Measurements from ENCODE around the gene ASTN1. TPM values are rescaled to one million over a fixed set of nuclear protein-coding genes. Genes with fewer than 3 reads are reported as not detected.

Gene ASTN1
- total and polyA plus RNA-seq, 9 of the 15 experiments (the other 6 are each of a cell fraction or from before 2014, with no cell fraction given), result 0.05 to 0.22 (median 0.18) TPM

DNA sequence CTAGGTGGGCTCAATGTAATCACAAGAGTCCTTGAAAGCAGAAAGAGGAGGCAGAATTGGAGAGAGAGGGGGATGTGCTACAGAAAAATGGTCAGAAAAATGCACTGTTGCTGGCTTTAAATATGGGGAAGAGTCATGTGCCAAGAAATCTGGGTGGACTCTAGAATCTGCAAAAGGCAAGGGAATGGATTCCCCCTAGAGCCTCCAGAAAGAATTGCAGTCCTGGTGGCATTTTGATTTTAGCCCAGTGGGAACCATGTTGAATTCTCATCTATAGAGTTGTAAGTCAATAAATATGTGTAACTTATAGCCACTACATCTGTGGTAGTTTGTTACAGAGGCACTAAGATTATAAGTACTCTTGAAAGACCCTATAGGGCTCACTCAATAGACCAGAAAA is 210.3 kb downstream of the ASTN1 start:
- H3K4me1 ChIP-seq (replicated peaks in 1 of 2; ENCODE audit: control insufficient read depth in 2 of 2, insufficient read depth in 2 of 2, low read length in 2 of 2), result no peaks in the 10 kb centered on the region
- intact Hi-C loops (cut with micrococcal nuclease) (no loop called here), in situ Hi-C loops (cut with MboI) (no loop called here)
- peak; percentile 49 for FAIRE-seq
- H3K9ac ChIP-seq (ENCODE audit: insufficient read depth in 1 of 2, low read depth in 2 of 2, low read length in 2 of 2), result no peak overlapping the region
- no TSS peak for BruUV-seq (replicated peaks)
- H2AFZ ChIP-seq (ENCODE audit: low read depth, low read length), result no peak overlapping the region
- no peaks in the 10 kb centered on the region for H3K9me3 ChIP-seq (replicated peaks; ENCODE audit: control insufficient read depth, insufficient read depth, low read depth, low read length)
- no peaks in the 10 kb centered on the region for H4K20me1 ChIP-seq (replicated peaks; ENCODE audit: control insufficient read depth, insufficient read depth, low read length)
- POLR2A ChIA-PET, result interaction anchor here (0.7 kb wide), 1 partner anchor 36 kb away, joined by 3 read pairs; no protein-coding TSS in a partner anchor
- H3K27ac ChIP-seq (ENCODE audit: extremely low read depth, low read depth, low read length), result no peak overlapping the region
- ATAC-seq, result peak; percentile 77
- CTCF ChIA-PET (ENCODE audit: low intra/inter-chr PET ratio), result no interaction called here
- no peaks in the 10 kb centered on the region for H3K9me1 ChIP-seq (ENCODE audit: control insufficient read depth, insufficient read depth, low read length)
- H3K27me3 ChIP-seq (ENCODE audit: control insufficient read depth in 2 of 2, insufficient read depth in 2 of 2, low read length in 2 of 2), result peaks cover 0 to 5% of the 10 kb centered on the region in 2 experiments; a peak in 1 of 5 replicates
- no peak overlapping the region for H3K4me3 ChIP-seq
- H3K4me2 ChIP-seq (ENCODE audit: insufficient read depth, low read length), result no peak overlapping the region
- no peaks in the 10 kb centered on the region for H3K79me2 ChIP-seq (ENCODE audit: control insufficient read depth, insufficient read depth, low read length)
- peak; percentile 14 to 20 (median 18) for DNase-seq (ENCODE audit: extremely low read depth in 1 of 4, low spot score in 3 of 4)
- no peaks in the 10 kb centered on the region for H3K36me3 ChIP-seq (ENCODE audit: control insufficient read depth, insufficient read depth, low read length)
- TF ChIP-seq, protein P1, sequence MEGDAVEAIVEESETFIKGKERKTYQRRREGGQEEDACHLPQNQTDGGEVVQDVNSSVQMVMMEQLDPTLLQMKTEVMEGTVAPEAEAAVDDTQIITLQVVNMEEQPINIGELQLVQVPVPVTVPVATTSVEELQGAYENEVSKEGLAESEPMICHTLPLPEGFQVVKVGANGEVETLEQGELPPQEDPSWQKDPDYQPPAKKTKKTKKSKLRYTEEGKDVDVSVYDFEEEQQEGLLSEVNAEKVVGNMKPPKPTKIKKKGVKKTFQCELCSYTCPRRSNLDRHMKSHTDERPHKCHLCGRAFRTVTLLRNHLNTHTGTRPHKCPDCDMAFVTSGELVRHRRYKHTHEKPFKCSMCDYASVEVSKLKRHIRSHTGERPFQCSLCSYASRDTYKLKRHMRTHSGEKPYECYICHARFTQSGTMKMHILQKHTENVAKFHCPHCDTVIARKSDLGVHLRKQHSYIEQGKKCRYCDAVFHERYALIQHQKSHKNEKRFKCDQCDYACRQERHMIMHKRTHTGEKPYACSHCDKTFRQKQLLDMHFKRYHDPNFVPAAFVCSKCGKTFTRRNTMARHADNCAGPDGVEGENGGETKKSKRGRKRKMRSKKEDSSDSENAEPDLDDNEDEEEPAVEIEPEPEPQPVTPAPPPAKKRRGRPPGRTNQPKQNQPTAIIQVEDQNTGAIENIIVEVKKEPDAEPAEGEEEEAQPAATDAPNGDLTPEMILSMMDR (IDR thresholded peaks at IDR 0.05 in 2 of 3, conservative IDR thresholded peaks at IDR 0.05 in 1 of 3; ENCODE audit: insufficient read depth in 2 of 3, low read depth in 1 of 3, low read length in 3 of 3), result peak; percentile 32 to 45 (median 40); a peak in 3 of 6 replicates
- TF ChIP-seq, protein P2, sequence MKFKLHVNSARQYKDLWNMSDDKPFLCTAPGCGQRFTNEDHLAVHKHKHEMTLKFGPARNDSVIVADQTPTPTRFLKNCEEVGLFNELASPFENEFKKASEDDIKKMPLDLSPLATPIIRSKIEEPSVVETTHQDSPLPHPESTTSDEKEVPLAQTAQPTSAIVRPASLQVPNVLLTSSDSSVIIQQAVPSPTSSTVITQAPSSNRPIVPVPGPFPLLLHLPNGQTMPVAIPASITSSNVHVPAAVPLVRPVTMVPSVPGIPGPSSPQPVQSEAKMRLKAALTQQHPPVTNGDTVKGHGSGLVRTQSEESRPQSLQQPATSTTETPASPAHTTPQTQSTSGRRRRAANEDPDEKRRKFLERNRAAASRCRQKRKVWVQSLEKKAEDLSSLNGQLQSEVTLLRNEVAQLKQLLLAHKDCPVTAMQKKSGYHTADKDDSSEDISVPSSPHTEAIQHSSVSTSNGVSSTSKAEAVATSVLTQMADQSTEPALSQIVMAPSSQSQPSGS (CRISPR knock-in tag; IDR thresholded peaks at IDR 0.05), result no peak
- TF ChIP-seq RAD21 (CRISPR knock-in tag; conservative IDR thresholded peaks at IDR 0.05 in 1 of 2, IDR thresholded peaks at IDR 0.05 in 1 of 2), result peak in 1 of 2 experiments; percentile 4; a peak in 1 of 4 replicates

Measured in K562 (cell line).